Hepatocyte (in vitro differentiated cells): ENCODE data around the gene GDPGP1.

Source experiments
- CTCF ChIP-seq: fragments of 200-600 bp; sonication (generic); IDR thresholded peaks from 2 replicates; pipeline ENCODE4 v1.5.1; 2016; ENCODE audit warnings: antibody characterized with exemption, mild to moderate bottlenecking; ENCODE audit not compliant: poor library complexity
- EZH2 ChIP-seq: fragments of 200-600 bp; sonication (generic); IDR thresholded peaks from 2 replicates; pipeline ENCODE4 v1.6.1; 2016; ENCODE audit warnings: antibody characterized with exemption, mild to moderate bottlenecking, borderline replicate concordance
- EZH2phosphoT487 ChIP-seq: fragments of 200-600 bp; sonication (generic); IDR thresholded peaks from one replicate; pipeline ENCODE4 v1.6.1; 2018; ENCODE audit warnings: antibody characterized with exemption, mild to moderate bottlenecking, low read depth, moderate library complexity; ENCODE audit not compliant: unreplicated experiment, severe bottlenecking

GRCh38 chr15:90201944-90202375, 32.0 kb upstream of the GDPGP1 start:
- no peak for TF ChIP-seq CTCF
- TF ChIP-seq EZH2: no peak
- no peak for TF ChIP-seq EZH2phosphoT487
